ENCODE data around the gene VARS2. TPM values are rescaled to one million over a fixed set of nuclear protein-coding genes. Genes with fewer than 3 reads are reported as not detected.
"Not testable (repeated sequence)": the region's sequence is repeated elsewhere in the genome, so short reads cannot be mapped to it uniquely, and the experiment has no call there.

The VARS2 gene
- total RNA-seq, 1 experiment from 2014 or later: 36.5 TPM

DNA sequence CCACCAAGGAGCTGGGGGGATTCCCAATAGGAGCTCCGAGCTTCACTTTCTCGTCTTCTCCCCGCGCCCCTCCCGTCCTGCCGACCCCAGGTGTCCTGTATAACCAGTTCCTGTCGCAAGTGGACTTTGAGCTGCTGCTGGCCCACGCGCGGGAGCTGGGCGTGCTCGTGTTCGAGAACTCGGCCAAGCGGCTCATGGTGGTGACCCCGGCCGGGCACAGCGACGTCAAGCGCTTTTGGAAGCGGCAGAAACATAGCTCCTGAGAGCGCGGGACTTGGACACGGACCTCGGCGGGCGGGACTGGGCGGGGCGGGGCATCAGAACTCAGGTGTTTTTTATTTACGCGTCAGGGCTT, 340 bp upstream of the VARS2 start:
- in situ Hi-C loops (cut with HindIII; ENCODE audit: low pct_unique_long_range_greater_than_20kb, low sequenced_read_pairs): no loop called here

DNA sequence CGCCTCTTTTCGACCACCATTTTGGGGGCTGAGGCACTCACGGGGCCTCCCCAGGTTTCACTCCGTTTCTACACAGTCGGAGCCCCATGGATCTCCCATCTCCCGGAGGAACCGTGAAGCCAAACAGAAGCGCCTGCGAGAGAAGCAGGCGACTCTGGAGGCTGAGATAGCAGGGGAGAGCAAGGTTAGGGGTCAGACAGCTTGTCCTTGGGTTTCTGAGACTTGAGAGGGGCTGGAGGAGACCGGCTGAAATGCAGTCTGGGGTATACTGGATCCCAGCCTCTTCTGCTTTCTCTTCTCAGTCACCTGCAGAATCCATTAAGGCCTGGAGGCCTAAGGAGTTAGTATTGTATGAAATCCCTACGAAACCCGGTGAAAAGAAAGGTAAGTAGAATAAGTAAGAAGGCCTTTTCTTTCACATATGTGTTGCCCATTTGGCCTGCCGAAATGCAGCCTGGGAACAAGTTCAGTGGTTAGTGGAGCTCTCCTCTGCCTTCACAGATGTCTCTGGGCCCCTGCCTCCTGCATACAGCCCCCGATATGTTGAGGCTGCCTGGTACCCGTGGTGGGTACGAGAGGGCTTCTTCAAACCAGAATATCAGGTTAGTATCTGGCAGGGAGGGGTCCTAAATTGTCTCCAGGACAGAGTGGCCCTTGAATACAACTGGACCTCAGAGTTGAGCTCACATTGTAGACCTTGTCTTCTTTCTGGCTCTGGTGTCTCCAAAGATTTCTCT, 984 bp downstream of the VARS2 start:
- DNase-seq (ENCODE audit: low read depth, low spot score): no peak
- in situ Hi-C loops (cut with HindIII; ENCODE audit: low pct_unique_long_range_greater_than_20kb, low sequenced_read_pairs): no loop called here

More for the DNA sequence above, 340 bp upstream of the VARS2 start:
- DNase-seq (ENCODE audit: low read depth, low spot score): no peak

DNA sequence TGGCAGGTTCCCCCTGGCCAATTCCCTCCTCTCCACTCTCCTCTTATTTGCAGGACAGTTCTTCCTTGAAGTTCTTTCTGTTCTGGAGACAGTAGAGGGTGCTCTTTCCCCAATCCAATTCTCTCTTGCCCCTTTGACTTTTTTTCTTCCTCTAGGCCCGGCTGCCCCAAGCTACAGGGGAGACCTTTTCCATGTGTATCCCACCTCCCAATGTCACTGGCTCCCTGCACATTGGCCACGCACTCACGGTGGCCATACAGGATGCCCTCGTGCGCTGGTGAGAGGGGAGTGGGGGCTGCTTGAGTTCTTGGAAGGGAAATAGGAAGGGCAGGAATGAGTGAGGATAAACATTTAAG, 1.5 kb downstream of the VARS2 start:
- in situ Hi-C loops (cut with HindIII; ENCODE audit: low pct_unique_long_range_greater_than_20kb, low sequenced_read_pairs): no loop called here
- peak; percentile 81 for DNase-seq (ENCODE audit: low read depth, low spot score)

DNA sequence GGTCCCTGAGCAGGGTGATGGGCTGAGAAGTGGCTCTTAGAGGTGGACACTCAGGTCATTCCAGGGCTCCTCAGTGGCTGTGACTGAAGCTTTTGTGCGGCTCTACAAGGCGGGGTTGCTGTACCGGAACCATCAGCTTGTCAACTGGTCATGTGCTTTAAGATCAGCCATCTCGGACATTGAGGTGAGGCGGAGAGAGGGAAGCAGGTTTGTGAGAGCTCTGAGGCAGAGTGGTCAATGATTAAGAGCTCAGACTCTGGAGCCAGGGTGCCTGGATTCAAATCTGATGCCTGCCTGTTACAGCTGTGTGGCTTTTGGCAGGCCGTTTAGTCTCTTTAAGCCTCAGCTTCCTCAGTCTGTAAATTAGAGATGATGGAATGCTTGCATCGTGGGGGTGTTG, 3.0 kb downstream of the VARS2 start:
- no peak for DNase-seq (ENCODE audit: low read depth, low spot score)
- in situ Hi-C loops (cut with HindIII; ENCODE audit: low pct_unique_long_range_greater_than_20kb, low sequenced_read_pairs): no loop called here

DNA sequence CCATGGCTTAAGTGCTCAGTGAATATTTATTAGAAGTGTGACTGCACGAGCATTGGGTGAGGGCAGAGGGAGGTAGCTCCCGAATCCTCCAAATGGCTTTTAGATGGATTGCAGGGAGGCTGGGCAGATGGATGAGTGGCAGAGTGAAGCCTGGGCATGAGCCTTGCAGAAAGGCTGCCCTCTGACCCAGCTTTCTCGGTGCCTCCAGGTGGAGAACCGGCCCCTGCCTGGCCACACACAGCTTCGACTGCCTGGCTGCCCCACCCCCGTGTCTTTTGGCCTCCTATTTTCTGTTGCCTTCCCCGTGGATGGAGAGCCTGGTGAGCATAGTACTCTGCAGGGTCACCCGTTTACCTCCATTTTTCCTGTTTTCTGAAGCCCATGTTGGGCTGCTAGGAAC, 3.4 kb downstream of the VARS2 start:
- DNase-seq (ENCODE audit: low read depth, low spot score): no peak
- in situ Hi-C loops (cut with HindIII; ENCODE audit: low pct_unique_long_range_greater_than_20kb, low sequenced_read_pairs): no loop called here

DNA sequence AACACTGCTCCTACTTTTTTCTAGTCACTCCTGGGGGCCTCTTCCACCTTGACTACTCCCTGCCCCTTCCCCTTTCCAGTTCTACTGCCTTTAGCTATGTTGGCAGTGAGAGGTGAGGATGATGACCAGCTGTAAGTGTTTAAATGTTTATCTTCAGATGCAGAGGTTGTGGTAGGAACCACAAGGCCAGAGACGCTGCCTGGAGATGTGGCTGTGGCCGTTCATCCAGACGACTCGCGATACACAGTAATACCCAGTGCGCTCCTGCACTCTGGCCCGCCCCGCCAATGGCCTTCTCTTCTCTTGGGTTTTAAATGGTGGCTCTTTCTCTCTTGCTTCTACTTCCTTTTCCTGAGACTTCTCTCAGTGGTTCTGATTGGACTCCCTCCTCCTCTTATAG, 4.6 kb downstream of the VARS2 start:
- no peak for DNase-seq (ENCODE audit: low read depth, low spot score)
- in situ Hi-C loops (cut with HindIII; ENCODE audit: low pct_unique_long_range_greater_than_20kb, low sequenced_read_pairs): no loop called here

DNA sequence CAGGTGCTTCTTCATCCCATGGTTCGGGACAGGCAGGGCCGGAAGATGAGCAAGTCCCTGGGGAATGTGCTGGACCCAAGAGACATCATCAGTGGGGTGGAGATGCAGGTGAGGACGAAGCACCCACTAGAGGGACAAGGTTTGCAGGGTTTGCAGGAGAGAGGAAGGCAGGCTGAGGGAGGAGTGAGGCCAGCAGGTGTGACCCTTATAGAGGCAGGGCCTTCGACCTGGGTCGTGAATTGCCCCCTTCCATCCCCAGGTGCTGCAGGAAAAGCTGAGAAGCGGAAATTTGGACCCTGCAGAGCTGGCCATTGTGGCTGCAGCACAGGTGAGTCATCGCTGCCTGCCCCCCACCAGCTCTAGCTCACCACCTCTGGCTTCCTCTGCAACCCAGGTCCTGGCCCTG, 8.4 kb downstream of the VARS2 start:
- in situ Hi-C loops (cut with HindIII; ENCODE audit: low pct_unique_long_range_greater_than_20kb, low sequenced_read_pairs): no loop called here
- DNase-seq (ENCODE audit: low read depth, low spot score): no peak

DNA sequence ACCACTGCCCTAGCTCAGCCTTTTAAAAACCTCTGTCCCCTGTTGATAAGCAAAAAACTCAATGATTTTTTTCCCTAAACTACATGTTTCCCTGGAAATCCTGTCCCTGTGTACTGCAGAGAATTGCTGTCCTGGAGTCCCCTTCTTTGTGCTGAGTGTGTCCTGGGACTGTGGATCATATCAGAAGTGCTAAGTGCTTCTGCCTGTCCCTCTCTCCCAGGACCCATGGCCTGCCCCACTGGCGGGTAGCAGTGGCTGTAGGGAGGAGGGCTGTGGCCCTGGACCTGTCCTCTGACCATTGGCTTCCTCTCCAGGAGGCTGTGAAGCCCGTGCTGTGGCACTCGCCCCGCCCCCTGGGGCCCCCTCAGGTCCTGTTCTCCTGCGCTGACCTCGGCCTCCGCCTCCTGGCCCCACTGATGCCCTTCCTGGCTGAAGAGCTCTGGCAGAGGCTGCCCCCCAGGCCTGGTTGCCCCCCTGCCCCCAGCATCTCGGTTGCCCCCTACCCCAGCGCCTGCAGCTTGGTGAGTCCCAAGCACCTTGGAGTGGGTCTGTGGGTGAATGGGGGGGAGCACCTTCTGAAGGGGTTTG, 10.1 kb downstream of the VARS2 start:
- DNase-seq (ENCODE audit: low read depth, low spot score); in situ Hi-C loops (cut with HindIII; ENCODE audit: low pct_unique_long_range_greater_than_20kb, low sequenced_read_pairs): not testable (repeated sequence)

DNA sequence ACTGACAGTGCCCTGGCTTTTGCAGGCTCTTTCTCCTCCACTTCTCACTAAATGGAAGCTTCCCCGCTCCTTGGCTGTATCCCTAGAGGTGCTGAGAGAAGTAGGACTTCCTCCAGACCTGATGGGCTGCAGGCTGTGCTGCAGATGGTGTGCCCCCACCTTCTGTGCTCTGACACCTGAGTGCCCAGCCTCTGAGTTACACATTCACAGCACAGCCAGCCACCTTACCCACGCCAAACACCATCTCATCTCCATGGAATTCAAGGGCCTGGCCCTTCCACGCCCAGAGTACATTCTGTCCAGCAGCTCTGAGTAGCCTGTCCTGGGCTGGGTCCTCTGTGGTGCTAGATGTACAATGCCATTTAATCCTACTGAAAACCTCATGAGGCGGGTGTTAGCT, 12.6 kb downstream of the VARS2 start:
- in situ Hi-C loops (cut with HindIII; ENCODE audit: low pct_unique_long_range_greater_than_20kb, low sequenced_read_pairs): no loop called here
- DNase-seq (ENCODE audit: low read depth, low spot score): no peak

DNA sequence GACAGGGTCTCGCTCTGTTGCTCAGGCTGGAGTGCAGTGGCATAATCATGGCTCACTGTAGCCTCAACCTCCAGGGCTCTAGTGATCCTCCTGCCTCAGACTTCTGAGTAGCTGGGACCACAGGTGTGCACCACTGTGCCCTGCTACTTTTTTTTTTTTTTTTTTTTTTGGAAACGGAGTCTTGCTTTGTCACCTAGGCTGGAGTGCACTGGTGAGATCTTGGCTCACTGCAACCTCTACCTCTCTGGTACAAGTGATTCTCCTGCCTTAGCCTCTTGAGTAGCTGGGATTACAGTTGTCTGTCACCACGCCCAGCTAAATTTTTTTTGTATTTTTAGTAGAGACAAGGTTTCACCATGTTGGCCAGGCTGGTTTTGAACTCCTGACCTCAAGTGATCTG, 13.0 kb downstream of the VARS2 start:
- DNase-seq (ENCODE audit: low read depth, low spot score); in situ Hi-C loops (cut with HindIII; ENCODE audit: low pct_unique_long_range_greater_than_20kb, low sequenced_read_pairs): not testable (repeated sequence)

DNA sequence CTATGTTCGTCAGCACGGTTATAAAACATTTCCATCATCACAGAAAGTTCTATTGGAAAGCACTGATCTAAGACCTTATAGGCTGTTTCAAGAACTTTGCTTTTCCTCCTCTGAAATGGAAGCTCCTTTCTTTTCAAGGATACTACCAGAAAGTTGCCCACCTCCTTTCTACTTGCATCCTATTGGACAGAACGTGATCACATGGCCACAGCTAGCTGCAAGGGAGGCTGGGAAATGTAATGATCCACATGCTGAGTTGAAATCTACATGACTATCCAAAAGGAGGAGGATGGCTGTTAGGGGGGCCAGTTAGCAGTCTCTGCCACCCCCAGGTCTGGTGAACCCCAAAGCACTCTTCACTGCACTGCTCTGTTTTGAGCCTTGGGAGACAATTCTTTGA, 14.6 kb downstream of the VARS2 start:
- DNase-seq (ENCODE audit: low read depth, low spot score): no peak

DNA sequence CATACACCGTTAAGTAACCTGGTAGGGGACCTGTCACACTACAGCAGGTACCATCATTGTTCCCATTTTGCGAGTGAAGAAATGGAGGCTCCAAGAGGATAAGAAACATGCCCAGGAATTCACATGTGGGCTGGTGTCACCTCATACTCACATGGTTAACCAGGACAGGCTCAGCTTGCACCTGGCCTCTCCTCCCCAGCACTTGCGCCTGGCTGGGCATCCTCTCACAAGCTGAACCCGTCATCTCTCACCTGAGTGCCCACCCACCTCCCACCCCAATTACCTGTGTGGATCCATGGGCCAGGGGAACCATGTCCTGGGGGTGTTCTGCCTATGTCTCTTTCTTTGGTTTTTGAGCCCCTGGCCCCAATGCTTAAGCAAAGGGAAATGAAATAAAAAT, 16.5 kb downstream of the VARS2 start:
- in situ Hi-C loops (cut with HindIII; ENCODE audit: low pct_unique_long_range_greater_than_20kb, low sequenced_read_pairs): no loop called here
- no peak for DNase-seq (ENCODE audit: low read depth, low spot score)

More for the DNA sequence above, 14.6 kb downstream of the VARS2 start:
- in situ Hi-C loops (cut with HindIII; ENCODE audit: low pct_unique_long_range_greater_than_20kb, low sequenced_read_pairs): no loop called here

DNA sequence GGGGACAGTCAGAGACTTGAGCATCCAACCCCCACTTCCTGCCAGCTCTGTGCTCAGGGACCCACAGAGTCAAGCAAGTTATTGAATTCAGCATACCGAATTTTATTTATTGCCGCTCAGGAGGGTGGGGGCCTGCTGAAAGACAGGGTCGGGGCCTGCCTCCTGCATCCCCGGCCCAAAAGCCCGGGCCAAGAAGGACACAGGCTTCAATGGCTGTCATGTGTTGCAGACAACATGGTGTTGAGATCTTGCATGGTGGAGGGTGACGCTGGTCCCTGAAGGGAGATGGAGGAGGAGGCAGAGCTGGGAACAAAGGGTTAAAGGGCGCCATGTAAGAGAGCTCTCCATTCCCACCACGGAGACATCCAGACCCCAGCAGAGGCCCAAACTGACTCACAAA, 17.2 kb downstream of the VARS2 start:
- in situ Hi-C loops (cut with HindIII; ENCODE audit: low pct_unique_long_range_greater_than_20kb, low sequenced_read_pairs): no loop called here
- no peak for DNase-seq (ENCODE audit: low read depth, low spot score)

DNA sequence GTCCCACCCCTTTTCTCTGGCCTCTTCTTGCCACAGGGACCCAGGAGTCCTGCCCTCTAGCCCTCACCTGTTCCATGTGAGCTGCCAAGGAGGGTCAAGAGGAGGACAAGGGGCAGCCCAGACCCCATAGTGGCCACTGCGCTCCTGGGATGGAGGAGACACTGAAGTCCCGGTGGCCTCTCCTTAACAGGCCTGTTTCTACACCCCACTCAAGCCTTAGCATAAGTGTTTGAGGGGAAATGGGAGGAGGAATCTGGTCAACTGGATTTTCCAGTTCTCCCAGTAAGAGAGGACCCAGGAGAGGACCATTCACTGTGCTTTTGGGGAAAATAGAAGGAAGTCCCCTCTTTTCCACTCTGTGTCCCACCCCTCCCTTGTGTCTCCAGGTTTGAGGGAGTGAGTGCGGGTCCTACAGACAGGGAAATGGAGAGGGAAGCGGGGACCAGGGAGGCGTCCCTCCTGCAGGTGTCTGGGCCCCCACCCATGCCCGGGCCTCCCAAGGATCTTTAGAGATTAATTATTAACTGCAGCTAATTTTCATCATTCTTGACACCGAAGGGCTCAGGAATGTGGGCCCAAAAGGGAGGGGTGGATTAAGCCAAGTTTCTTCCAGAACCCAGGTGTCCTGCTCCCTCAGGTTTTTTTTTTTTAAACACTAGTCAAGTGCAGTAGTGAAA, 18.1 kb downstream of the VARS2 start, which contains the start of gene SFTA2:
SFTA2 (minus strand) TSS at position 202 of the 677 bp plus-strand sequence; CDS start at position 128, 74 bp downstream.
- in situ Hi-C loops (cut with HindIII; ENCODE audit: low pct_unique_long_range_greater_than_20kb, low sequenced_read_pairs): no loop called here
- no peak for DNase-seq (ENCODE audit: low read depth, low spot score)

DNA sequence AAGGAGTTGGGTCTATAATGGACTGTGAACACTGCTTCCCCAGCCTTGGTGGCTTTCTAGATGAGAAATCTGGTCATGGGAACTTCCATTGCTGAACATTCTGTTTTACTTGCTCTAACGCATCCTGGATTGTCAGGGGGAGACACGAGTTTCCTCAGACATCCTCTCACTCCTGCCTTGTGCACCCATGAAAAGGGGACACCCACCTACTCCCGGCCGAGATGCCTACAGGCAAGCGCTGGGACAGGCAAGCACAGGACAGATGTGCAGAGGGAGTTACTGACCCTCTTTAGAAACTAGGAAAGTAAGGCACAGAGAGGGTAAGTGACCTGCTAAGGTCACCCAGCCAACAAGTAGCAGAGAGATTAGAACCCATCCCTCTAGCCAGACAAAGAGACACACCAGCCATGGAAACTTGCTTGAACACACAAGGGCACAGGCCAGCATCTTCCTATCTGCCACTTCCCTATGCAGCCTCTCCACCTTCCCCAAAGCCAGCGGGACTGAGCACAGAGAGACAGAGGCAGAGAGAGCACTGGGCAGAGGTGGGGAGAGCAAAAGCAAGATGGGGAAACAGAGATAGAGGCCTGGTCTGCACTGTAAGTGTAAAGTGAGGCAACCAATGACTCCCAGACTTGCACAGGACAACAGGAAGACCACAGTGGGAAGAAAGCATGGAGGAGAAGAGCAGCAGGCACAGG, 18.8 kb downstream of the VARS2 start:
- in situ Hi-C loops (cut with HindIII; ENCODE audit: low pct_unique_long_range_greater_than_20kb, low sequenced_read_pairs): no loop called here
- DNase-seq (ENCODE audit: low read depth, low spot score): no peak

DNA sequence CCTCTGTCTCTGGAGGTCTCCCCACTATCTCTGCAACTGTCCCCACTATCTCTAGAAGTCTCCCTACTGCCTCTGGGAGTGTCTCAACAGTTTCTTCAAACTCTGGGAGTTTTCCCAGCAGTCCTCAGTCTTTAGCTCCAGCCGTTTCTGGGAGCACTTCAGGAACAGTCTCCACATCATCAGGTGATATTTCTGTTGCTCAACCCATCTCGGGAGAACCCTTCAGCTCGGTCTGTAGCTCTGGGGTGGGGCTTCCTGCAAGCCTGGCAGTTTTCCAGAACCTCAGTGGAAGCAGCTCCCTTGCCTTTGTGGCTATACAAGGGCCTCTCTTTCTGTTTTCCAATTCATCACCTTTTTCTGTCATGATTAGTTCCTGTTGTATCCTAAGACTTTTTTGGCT, 21.0 kb downstream of the VARS2 start:
- in situ Hi-C loops (cut with HindIII; ENCODE audit: low pct_unique_long_range_greater_than_20kb, low sequenced_read_pairs): no loop called here
- peak; percentile 19 for DNase-seq (ENCODE audit: low read depth, low spot score)

DNA sequence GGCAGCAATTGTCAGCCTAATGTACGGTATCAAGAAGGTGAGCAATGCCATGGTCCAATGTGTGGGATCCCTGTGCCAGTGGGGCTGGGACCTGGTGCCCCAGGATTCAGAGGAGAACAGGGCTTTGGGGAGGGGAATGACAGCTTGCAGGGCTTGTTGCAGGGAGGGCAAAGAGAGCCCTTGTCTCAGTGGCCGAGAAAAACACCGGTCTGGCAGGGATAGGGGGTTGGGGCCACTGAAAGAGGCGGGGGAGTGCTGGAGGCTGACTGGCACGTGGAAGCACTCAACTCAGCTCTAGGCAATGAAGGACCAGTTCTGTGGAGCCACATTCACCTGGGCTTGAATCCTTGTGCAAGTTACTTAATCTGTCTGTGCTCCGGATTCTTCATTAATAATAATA, 23.2 kb downstream of the VARS2 start:
- in situ Hi-C loops (cut with HindIII; ENCODE audit: low pct_unique_long_range_greater_than_20kb, low sequenced_read_pairs): no loop called here
- DNase-seq (ENCODE audit: low read depth, low spot score): no peak

DNA sequence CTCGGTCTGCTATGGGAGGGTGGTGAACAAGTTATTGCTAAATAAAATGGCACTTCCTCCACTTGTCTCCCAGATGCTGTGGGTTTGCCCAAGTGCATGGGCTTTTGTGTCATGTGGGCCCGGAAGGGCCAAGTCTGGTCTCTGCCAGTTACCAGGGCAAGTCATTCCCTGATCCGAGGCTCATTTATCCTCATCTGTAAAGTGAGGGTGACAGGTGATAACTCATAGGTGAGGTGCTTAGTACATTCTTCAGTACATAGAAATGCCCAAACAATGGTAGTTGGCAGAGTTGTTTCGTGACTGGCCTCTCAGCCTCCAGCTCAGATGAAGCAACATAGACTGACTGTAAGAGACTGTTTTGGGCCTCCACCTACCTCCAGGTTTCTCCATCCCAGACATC, 24.7 kb downstream of the VARS2 start:
- in situ Hi-C loops (cut with HindIII; ENCODE audit: low pct_unique_long_range_greater_than_20kb, low sequenced_read_pairs): no loop called here
- no peak for DNase-seq (ENCODE audit: low read depth, low spot score)
